GM23338 (cell line): ENCODE data around the gene NTM. TPM values are rescaled to one million over a fixed set of nuclear protein-coding genes. Genes with fewer than 3 reads are reported as not detected.

Source experiments
- CREB1 ChIP-seq: fragments of 250-450 bp; sonication (Bioruptor Pico); IDR thresholded peaks from 2 replicates; pipeline ENCODE4 v1.5.0; 2020; ENCODE audit warnings: low read depth, mild to moderate bottlenecking, moderate library complexity
- ETS1 ChIP-seq: IDR thresholded peaks from 2 replicates; pipeline ENCODE4 v1.6.1; 2016; ENCODE audit warnings: antibody characterized with exemption
- EZH2 ChIP-seq: fragments of 200-600 bp; sonication (generic); IDR thresholded peaks from one replicate; pipeline ENCODE4 v1.8.0; 2017; ENCODE audit warnings: antibody characterized with exemption, mild to moderate bottlenecking, low read depth; ENCODE audit not compliant: unreplicated experiment
- EZH2phosphoT487 ChIP-seq: fragments of 200-600 bp; sonication (generic); IDR thresholded peaks from one replicate; pipeline ENCODE4 v1.8.1; 2018; ENCODE audit warnings: antibody characterized with exemption; ENCODE audit not compliant: unreplicated experiment
- JUNB ChIP-seq: IDR thresholded peaks from one replicate; pipeline ENCODE4 v1.6.1; 2016; ENCODE audit warnings: antibody characterized with exemption; ENCODE audit not compliant: unreplicated experiment
- NANOG ChIP-seq: IDR thresholded peaks from 2 replicates; pipeline ENCODE4 v1.6.1; 2016; ENCODE audit warnings: antibody characterized with exemption, borderline replicate concordance
- POLR2AphosphoS5 ChIP-seq: IDR thresholded peaks from 2 replicates; pipeline ENCODE4 v1.6.1; 2016; ENCODE audit warnings: antibody characterized with exemption, low read depth
- STAT1 ChIP-seq: IDR thresholded peaks from one replicate; pipeline ENCODE4 v1.6.1; 2016; ENCODE audit warnings: antibody characterized with exemption; ENCODE audit not compliant: unreplicated experiment
- ZNF114 ChIP-seq: fragments of 250-450 bp; sonication (Bioruptor Pico); IDR thresholded peaks from 2 replicates; pipeline ENCODE4 v1.5.0; 2020; ENCODE audit warnings: mild to moderate bottlenecking, moderate library complexity
- ZNF331 ChIP-seq: fragments of 250-450 bp; sonication (Bioruptor Pico); IDR thresholded peaks from 2 replicates; pipeline ENCODE4 v1.5.0; 2020; ENCODE audit warnings: low read depth, mild to moderate bottlenecking, moderate library complexity
- ZNF462 ChIP-seq: fragments of 250-450 bp; sonication (Bioruptor Pico); IDR thresholded peaks from 2 replicates; pipeline ENCODE4 v1.5.0; 2020; ENCODE audit warnings: mild to moderate bottlenecking, moderate library complexity
- polyA plus RNA-seq: library from polyadenylated mRNA; unstranded; fragments of >200 nt; fragmentation: Nextera tagmentation; extraction: Ambion mirVana; gene quantifications from 2 replicates; pipeline ENCODE4 v1.2.1, GENCODE V29; 2016
- total RNA-seq: library from RNA; depleted of rRNA; stranded (reverse); fragments of >200 nt; shearing (Covaris generic); gene quantifications from 2 replicates; pipeline ENCODE4 v1.2.3, GENCODE V29; 2014

Gene NTM
- total and polyA plus RNA-seq, 2 experiments from 2014 or later: 10.6 to 14.6 TPM

GRCh38 chr11:132084433-132084832 is 714.0 kb downstream of the NTM start (continued):
- TF ChIP-seq ZNF462 (CRISPR knock-in tag) (no peak), POLR2AphosphoS5 (no peak), EZH2 (no peak), ZNF331 (CRISPR knock-in tag) (no peak), ZNF114 (CRISPR knock-in tag) (no peak), NANOG (no peak), JUNB (no peak), STAT1 (no peak), EZH2phosphoT487 (no peak), CREB1 (no peak), ETS1 (no peak)
